PC-3 (cell line): ENCODE results near the gene TTLL1.

Experiments
- EZH2 ChIP-seq: fragments of 300-600 bp; sonication (generic); IDR thresholded peaks from one replicate; pipeline ENCODE4 v1.6.1; 2017; ENCODE audit warnings: antibody characterized with exemption, mild to moderate bottlenecking, low read length; ENCODE audit not compliant: unreplicated experiment
- TF ChIP-seq, protein P1 (sequence below): fragments of 300-600 bp; sonication (generic); conservative IDR thresholded peaks from 2 replicates; pipeline ENCODE4 v1.5.1; 2017; ENCODE audit warnings: antibody characterized with exemption, low read depth, mild to moderate bottlenecking, low read length

DNA sequence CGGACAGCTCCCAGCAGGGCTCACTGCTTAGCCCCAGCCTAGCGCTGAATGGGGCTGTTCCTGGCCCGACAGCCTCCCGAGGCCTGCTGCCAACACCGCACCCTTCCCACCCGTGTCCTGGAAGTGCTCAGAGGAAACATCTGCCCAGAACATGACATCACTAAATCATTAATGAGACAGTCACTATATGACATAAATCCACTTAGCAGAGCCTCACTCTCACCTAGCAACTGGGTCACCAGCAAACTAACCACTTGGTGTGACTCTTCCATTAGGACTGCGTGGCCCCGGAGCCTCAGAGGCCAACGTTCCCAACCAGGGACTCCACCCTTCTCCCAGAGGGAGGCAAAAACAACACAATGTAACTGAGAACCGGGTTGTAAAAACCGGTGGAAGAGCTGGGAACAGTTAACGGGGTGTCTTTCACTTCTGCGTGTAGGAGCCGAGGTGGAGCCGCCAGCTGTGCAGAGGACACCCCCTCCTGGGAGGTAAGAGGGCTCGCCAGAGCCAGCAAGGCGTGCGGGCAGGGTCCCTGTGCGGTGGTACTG lies 52.8 kb downstream of the TTLL1 start:
- TF ChIP-seq, protein P1, sequence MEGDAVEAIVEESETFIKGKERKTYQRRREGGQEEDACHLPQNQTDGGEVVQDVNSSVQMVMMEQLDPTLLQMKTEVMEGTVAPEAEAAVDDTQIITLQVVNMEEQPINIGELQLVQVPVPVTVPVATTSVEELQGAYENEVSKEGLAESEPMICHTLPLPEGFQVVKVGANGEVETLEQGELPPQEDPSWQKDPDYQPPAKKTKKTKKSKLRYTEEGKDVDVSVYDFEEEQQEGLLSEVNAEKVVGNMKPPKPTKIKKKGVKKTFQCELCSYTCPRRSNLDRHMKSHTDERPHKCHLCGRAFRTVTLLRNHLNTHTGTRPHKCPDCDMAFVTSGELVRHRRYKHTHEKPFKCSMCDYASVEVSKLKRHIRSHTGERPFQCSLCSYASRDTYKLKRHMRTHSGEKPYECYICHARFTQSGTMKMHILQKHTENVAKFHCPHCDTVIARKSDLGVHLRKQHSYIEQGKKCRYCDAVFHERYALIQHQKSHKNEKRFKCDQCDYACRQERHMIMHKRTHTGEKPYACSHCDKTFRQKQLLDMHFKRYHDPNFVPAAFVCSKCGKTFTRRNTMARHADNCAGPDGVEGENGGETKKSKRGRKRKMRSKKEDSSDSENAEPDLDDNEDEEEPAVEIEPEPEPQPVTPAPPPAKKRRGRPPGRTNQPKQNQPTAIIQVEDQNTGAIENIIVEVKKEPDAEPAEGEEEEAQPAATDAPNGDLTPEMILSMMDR = no peak
- no peak for TF ChIP-seq EZH2
